K562 (cell line): ENCODE measurements around the gene TEX38. TPM values are rescaled to one million over a fixed set of nuclear protein-coding genes. Genes with fewer than 3 reads are reported as not detected.

ENCODE experiments used
- CEBPG ChIP-seq, 3 experiments: fragments of 200-800 bp in 1 of 3; sonication (Bioruptor generic) in 1 of 3; sonication (generic) in 1 of 3; formaldehyde crosslinking in 1 of 3; IDR thresholded peaks in 2 of 3; conservative IDR thresholded peaks in 1 of 3; 2 replicates each; pipeline versions ENCODE4 v1.6.1 to v1.8.0; 2016 to 2022; ENCODE audit warnings: missing compliant biosample characterization in 2 of 3, missing genetic modification characterization in 2 of 3, mild to moderate bottlenecking in 1 of 3, missing genetic modification reagents in 1 of 3
- COPS2 ChIP-seq: fragments of 450-650 bp; conservative IDR thresholded peaks from 2 replicates; pipeline ENCODE4 v1.6.1; 2016; ENCODE audit warnings: mild to moderate bottlenecking, moderate library complexity
- DDX20 ChIP-seq: fragments of 450-650 bp; IDR thresholded peaks from 2 replicates; pipeline ENCODE4 v1.6.1; 2016; ENCODE audit warnings: missing genetic modification characterization, low read depth, mild to moderate bottlenecking, missing compliant biosample characterization, moderate library complexity
- FUS ChIP-seq: fragments of 200-400 bp; formaldehyde crosslinking; optimal IDR thresholded peaks from 2 replicates; pipeline ENCODE3; 2017; ENCODE audit warnings: low read depth, low read length
- MEF2A ChIP-seq: IDR thresholded peaks from 2 replicates; pipeline ENCODE4 v1.6.1; 2011; ENCODE audit warnings: low read depth, mild to moderate bottlenecking, low read length, moderate library complexity; ENCODE audit not compliant: control insufficient read depth
- NR1H2 ChIP-seq: sonication (generic); formaldehyde crosslinking; IDR thresholded peaks from 2 replicates; pipeline ENCODE4 v1.4.0; 2020; ENCODE audit warnings: mild to moderate bottlenecking, missing genetic modification reagents
- ZBTB11 ChIP-seq, 3 experiments: fragments of 200-800 bp in 1 of 3; fragments of 250-450 bp in 1 of 3; fragments of 450-650 bp in 1 of 3; sonication (Bioruptor Pico) in 1 of 3; sonication (Bioruptor generic) in 1 of 3; formaldehyde crosslinking in 1 of 3; IDR thresholded peaks; 2 replicates each; pipeline versions ENCODE4 v1.6.1 to v1.8.0; 2016 to 2022; ENCODE audit warnings: mild to moderate bottlenecking in 2 of 3, missing genetic modification characterization in 2 of 3, missing compliant biosample characterization in 1 of 3, moderate library complexity in 1 of 3
- ZNF121 ChIP-seq: sonication (generic); formaldehyde crosslinking; conservative IDR thresholded peaks from 2 replicates; pipeline ENCODE4 v1.8.0; 2022; ENCODE audit warnings: missing genetic modification reagents
- ZNF347 ChIP-seq: fragments of 450-650 bp; formaldehyde crosslinking; IDR thresholded peaks from 2 replicates; pipeline ENCODE4 v1.4.0; 2020; ENCODE audit warnings: low read depth, mild to moderate bottlenecking, moderate library complexity
- ZNF436 ChIP-seq: fragments of 250-450, 450-650 bp; sonication (Bioruptor Pico); formaldehyde crosslinking; IDR thresholded peaks from 2 replicates; pipeline ENCODE4 v1.7.0; 2020; ENCODE audit warnings: mild to moderate bottlenecking
- ZNF76 ChIP-seq: fragments of 250-450 bp; sonication (Bioruptor Pico); IDR thresholded peaks from 2 replicates; pipeline ENCODE4 v1.4.0; 2020; ENCODE audit warnings: mild to moderate bottlenecking, moderate library complexity, borderline replicate concordance
- ZNF785 ChIP-seq: fragments of 250-450 bp; sonication (Bioruptor Pico); IDR thresholded peaks from 2 replicates; pipeline ENCODE4 v1.4.0; 2020; ENCODE audit warnings: mild to moderate bottlenecking
- polyA plus RNA-seq, 8 experiments: library from polyadenylated mRNA; depleted of rRNA in 4 of 8; stranded (reverse) in 5 of 8; unstranded in 3 of 8; fragments of >200 nt; fragmentation: Nextera tagmentation in 2 of 8; fragmentation: Illumina TruSeq in 1 of 8; extraction: Ambion mirVana in 2 of 8; extraction: Trizol in 1 of 8; gene quantifications; 2 replicates each; pipeline versions ENCODE4 v1.2.1 to v1.2.3, GENCODE V29; 2011 to 2014; ENCODE audit warnings: inconsistent platforms in 1 of 8, missing spikeins in 1 of 8
- total RNA-seq, 7 experiments: library from RNA; depleted of rRNA in 6 of 7; stranded (reverse); fragments of >200 nt in 6 of 7; fragmentation: Illumina TruSeq in 2 of 7; extraction: Trizol in 2 of 7; gene quantifications; 2 replicates each; pipeline versions ENCODE4 v1.2.1 to v1.2.3, GENCODE V29; 2011 to 2021; ENCODE audit warnings: low replicate concordance in 1 of 7
- TF ChIP-seq, protein P1 (sequence below): fragments of 250-450 bp; sonication (Bioruptor Pico); IDR thresholded peaks from 2 replicates; pipeline ENCODE4 v1.5.0; 2020; ENCODE audit warnings: mild to moderate bottlenecking

The TEX38 gene
- total and polyA plus RNA-seq, 9 of the 15 experiments (the other 6 are each of a cell fraction or from before 2014, with no cell fraction given), result not detected

GRCh38 chr1:46708121-46708520, 36.5 kb downstream of the TEX38 start (continued):
- no peak for TF ChIP-seq ZBTB11 (CRISPR knock-in tag; IDR thresholded peaks at IDR 0.05)
- TF ChIP-seq ZNF76 (CRISPR knock-in tag), result no peak
- TF ChIP-seq, protein P1, sequence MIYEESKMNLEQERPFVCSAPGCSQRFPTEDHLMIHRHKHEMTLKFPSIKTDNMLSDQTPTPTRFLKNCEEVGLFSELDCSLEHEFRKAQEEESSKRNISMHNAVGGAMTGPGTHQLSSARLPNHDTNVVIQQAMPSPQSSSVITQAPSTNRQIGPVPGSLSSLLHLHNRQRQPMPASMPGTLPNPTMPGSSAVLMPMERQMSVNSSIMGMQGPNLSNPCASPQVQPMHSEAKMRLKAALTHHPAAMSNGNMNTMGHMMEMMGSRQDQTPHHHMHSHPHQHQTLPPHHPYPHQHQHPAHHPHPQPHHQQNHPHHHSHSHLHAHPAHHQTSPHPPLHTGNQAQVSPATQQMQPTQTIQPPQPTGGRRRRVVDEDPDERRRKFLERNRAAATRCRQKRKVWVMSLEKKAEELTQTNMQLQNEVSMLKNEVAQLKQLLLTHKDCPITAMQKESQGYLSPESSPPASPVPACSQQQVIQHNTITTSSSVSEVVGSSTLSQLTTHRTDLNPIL (CRISPR knock-in tag), result no peak
- no peak for TF ChIP-seq FUS
- TF ChIP-seq NR1H2, result no peak
- no peak for TF ChIP-seq CEBPG (CRISPR knock-in tag; IDR thresholded peaks at IDR 0.05)
- TF ChIP-seq CEBPG (tag; conservative IDR thresholded peaks at IDR 0.05 in 1 of 2, IDR thresholded peaks at IDR 0.05 in 1 of 2), result no peak
- TF ChIP-seq ZNF785, result no peak
- TF ChIP-seq ZNF436 (CRISPR knock-in tag), result no peak
- TF ChIP-seq ZNF347, result no peak
- no peak for TF ChIP-seq ZNF121 (CRISPR knock-in tag)
- TF ChIP-seq MEF2A, result no peak
- no peak for TF ChIP-seq DDX20
- no peak for TF ChIP-seq COPS2
